CMK (cell line): Measurements from ENCODE around the gene BMERB1.
"Not testable (repeated sequence)": the region's sequence is repeated elsewhere in the genome, so short reads cannot be mapped to it uniquely, and the experiment has no call there.

Experiments
- DNase-seq: peaks from one replicate; pipeline ENCODE4 v3.0.0-alpha.2; 2010; ENCODE audit warnings: low read depth

Gene BMERB1

DNA sequence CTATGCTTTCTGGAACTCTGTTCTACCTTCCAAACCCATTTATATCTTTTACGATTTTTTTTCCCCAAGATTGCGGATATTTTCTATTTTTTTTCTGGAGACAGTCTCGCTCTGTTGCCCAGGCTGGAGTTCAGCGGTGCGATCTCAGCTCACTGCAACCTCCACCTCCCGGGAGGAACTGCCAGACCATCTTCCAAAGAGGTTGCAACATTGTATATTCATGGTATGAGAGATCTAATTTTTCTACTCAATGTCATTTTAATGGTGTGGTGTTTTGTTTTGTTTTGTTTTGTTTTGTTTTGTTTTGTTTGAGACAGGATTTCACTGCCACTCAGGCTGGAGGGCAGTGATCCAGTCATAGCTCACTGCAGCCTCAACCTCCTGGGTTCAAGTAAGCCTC lies 8.5 kb upstream of the BMERB1 start:
- no peak for DNase-seq

DNA sequence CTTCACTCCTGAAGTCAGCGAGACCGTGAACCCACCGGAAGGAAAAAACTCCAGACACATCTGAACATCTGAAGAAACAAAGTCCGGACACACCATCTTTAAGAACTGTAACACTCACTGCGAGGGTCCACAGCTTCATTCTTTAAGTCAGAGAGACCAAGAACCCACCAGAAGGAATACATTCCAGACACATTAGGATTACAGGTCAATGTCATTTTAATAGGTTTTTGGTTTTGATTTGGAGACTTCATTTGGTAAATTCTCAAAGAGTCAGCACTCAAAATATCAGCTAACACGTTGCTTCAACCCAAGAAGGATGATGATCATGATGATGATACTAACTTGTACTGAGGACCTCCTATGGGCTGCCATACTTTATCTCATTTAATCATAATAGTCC lies 7.6 kb upstream of the BMERB1 start:
- DNase-seq, result no peak

DNA sequence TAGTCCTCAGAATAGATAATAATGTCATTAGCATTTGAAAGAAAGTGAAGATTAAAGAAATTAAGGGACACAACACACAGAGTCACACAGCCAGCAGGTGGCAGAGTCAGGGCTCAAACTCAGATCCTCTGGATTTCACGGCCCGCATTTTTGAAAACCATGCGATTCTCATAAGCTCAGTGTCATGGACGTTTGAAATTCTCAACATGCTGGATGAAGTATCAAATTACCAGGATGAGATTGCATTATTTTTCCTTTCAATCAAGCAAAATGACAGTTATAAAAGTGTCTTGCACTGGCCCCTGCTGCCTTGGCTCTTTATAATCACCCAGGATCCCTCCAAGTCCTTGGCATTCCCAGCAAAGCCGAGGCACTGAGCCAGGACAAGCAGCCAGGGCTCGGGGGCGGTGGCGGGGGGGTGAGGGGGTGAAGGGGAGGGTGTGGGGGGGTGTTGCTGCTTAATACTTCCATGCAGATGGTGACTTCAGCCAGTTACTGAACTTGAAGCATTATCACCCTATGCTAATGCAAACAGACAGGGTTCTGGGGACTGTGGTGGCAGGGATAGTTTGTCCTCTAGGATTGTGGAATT lies 6.6 kb upstream of the BMERB1 start:
- DNase-seq, result no peak

DNA sequence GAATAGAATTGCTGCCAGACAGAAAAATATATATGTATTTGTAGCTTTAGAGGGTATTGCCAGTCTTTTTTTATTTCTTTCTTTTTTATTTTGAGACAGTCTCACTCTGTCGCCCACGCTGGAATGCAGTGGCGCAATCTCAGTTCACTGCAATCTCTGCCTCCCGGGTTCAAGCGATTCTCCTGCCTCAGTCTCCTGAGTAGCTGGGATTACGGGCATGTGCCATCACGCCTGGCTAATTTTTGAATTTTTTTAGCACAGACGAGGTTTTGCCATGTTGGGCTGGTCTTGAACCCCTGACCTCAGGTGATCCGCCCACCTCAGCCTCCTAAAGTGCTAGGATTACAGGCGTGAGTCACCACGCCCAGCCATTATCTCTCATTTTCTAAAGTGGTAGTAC lies 3.5 kb upstream of the BMERB1 start:
- DNase-seq, result not testable (repeated sequence)

DNA sequence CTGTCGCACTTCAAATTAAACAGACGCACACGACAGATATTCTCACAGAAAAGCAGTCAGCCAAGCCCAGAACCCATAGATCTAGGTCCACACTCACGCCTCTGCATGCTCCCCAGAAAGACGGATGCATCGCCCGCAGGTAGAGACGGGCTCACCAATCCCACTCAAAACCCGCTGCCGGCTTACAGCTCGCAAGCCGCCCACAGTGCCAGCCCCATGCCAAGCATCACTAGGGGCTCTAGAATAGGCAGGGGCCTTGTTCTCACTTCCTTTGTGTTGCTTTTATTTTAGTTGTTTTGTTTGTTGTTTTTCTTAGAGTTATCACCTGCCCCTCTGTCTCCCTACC lies 336 bp upstream of the BMERB1 start:
- no peak for DNase-seq

DNA sequence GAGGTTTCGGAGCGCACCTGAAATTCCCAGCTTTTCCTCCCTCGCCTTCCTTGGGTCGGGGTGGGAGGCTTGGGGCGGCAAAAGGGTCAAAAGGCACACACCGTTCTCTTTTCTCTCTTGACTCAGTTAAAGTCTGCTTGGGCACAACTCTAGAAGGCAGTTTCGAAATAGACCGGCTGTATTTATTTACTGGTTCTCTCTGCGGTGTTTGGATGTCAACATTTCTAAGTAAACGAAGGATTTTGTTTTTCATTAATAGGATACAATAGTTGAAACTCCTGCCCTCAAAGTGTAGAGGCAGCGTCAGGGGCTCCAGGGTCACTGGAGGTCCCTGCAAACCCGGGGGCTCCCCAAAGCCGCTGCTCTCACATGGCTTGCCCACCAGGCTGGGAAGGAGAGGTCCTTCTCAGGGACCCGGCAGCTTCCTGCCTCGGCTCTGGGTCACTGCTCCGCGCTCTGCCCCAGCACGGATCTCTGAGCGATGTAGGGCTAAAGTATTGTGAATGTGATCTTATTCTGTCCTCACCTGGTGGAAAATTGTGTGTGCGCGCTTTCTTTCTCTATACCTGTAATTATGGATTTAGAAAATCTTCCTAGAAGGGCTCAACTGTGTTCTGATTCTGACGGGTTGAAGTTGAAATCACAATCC lies 952 bp downstream of the BMERB1 start:
- no peak for DNase-seq

DNA sequence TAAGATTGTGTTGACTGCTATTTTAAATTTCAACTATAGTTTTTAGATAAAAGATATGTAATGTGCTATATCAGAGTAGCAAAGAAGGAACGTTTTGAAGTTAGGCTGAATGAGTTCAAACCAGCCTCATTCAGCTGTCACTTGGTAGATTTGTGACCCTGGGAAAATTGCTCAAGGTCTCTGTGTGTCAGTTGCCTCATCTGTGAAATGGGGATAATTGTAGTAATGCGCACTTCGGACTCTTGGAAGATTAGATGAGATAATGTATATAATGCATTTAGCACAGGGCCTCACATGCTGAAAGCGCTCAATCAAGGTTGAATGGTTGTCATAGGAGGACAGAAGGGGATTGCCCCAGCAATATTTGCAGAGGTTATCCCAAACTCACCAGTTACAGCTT lies 4.7 kb downstream of the BMERB1 start:
- DNase-seq, result no peak

DNA sequence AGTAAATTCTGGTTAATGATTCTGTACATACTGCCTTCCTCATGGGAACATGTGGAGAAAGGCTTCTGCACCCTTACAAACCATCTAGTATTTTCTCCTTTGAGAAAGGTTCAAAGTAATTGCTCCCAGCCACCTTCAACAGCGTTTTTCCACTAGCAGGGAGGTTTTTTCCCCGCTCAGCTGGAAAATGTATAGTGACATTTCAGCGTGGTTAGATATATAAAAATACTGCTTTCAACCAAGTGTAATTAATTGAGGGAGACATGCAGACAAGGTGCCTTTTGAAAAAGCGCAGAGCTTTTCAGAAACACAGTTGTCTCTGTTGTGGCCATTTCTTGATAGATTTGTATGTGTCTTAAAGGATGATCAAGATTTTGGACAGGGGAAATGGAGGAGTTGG lies 5.1 kb downstream of the BMERB1 start:
- no peak for DNase-seq

DNA sequence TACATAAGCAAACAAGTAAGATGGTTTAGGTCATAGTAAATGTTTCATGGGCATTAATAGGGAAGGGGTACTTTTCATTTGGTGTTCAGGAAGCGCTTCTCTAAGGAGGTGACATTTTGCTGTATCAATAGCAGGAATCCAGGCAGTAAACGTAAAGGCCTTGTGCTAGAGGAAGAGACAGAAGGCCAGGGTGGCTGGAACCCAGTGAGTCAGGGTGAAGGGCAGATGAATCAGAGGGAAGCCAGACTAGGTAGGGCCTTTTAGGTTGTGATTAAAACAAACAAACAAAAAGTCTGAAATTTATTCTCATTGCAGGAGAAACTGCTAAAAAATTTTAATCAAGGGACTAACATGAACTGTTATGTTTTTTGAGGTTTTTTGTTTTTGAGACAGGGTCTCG lies 6.5 kb downstream of the BMERB1 start:
- DNase-seq, result no peak

DNA sequence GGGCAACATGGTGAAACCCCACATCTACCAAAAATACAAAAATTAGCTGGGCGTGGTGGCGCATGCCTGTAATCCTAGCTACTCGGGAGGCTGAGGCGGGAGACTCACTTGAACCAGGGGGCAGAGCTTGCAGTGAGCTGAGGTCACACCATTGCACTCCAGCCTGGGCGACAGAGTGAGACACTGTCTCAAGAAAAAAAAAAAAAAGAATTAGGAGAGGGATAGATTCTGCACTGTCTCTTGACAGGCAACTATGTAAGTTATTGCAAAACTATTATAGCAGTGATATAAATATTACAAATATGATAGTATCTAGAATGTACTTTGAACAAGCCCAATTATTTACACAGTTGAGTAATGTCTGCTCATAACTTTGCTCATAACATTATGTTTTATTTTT lies 7.8 kb downstream of the BMERB1 start:
- not testable (repeated sequence) for DNase-seq

DNA sequence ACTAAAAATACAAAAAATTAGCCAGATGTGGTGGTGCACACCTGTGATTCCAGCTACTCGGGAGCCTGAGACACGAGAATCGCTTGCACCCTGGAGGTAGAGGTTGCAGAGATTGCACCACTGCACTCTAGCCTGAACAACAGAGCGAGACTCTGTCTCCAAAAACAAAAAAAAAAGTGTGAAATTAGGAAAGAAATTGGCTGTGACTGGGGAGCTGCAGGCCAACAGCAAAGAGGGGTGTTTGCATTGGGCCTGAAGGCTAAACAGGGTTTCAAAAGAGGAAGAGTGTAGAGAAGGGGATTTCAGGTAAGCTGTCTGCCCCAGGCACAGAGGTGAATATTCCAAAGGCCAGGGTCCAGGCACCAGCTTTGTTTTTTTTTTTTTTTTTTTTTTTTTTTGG lies 9.4 kb downstream of the BMERB1 start:
- DNase-seq, result no peak

DNA sequence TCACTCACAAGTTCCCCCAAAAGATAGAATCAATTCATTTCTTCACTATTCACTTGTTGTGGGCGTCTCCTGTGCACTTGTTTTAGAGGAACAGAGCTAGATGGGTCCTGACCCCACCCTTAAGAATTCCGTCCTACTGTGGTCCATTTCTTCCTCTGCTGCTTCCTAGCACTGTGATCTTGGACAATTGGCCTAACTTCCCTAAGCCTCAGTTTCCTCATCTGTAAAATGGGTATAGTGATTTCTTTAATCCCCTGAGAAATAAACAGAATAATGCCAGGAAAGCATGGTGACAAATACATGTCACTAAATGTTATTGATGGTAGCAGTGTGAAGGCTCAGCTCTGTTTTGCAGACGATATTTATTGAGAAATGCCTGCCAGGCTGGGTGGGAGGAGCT lies 9.9 kb downstream of the BMERB1 start:
- DNase-seq, result no peak

DNA sequence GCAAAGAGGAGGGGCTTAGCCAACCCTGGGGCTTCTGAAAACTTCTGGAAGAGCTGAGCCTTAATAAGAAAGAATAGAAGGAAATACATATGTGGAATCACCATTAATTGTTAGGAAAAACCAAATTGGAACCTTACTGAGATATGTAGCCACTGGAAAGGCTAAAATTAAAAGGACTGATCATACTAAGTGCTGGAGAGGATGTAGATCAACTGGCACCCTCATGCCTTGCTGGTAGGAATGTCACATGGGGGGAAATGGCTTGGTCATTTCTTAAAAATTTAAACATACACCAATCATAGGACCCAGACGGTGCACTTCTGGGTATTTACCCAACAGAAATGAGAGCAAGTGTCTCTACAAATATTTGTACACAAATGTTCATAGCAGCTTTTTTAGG lies 11.1 kb downstream of the BMERB1 start:
- DNase-seq, result no peak

DNA sequence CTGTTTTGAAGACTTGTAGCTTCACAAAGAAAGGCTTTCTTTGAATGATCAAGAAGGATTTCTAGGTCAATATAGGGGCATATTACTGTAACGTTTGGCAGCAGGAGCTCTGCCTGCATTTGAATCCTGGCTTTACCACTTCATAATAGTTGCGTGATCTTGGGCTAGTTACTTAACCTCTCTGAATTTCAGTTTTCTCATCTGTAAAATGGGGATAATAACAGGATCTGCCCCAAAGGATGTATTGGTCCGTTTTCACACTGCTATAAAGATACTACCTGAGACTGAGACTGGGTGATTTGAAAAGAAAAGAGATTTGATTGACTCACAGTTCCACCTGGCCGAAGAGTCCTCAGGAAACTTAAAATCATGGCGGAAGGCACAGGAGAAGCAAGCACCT lies 12.5 kb downstream of the BMERB1 start:
- DNase-seq, result no peak

DNA sequence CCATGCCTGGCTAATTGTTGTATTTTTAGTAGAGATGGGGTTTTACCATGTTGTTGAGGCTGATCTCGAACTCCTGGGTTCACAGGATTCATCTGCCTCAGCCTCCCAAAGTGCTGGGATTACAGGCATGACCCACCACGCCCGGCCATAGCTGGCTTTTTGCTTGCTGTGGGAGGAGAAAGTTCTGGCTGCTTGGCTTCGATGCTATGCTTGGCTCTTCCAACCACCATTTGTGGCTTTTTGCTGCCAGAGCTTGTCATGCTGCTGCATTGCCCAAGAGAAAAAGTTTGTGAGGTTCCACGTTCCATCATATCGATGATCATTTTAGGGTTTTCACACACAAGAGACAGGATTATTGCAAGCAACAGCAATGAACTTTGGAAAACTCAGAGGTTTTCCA lies 16.2 kb downstream of the BMERB1 start:
- no peak for DNase-seq

DNA sequence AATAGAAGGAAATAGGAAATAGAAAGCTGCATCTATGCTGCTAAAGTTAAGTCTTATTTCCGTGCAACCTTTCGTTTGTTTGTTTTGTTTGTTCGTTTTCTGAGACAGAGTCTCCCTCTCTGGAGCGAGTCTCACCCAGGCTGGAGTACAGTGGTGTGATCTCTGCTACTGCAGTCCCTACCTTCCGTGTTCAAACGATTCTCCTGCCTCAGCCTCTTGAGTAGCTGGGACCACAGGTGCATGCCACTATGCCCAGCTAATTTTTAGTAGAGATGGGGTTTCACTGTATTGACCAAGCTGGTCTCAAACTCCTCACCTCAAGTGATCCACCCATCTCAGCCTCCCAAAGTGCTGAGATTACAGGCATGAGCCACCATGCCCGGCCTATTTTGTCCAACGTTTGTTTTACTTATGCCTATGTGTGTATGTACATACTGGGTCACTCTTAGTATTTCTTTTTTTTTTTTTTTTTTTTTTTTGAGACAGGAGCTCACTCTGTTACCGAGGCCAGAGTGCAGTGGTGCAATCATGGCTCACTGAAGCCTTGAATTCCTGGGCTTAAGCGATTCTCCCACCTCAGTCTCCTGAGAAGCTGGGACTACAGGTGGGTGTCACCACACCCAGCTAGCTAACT lies 16.8 kb downstream of the BMERB1 start:
- no peak for DNase-seq

DNA sequence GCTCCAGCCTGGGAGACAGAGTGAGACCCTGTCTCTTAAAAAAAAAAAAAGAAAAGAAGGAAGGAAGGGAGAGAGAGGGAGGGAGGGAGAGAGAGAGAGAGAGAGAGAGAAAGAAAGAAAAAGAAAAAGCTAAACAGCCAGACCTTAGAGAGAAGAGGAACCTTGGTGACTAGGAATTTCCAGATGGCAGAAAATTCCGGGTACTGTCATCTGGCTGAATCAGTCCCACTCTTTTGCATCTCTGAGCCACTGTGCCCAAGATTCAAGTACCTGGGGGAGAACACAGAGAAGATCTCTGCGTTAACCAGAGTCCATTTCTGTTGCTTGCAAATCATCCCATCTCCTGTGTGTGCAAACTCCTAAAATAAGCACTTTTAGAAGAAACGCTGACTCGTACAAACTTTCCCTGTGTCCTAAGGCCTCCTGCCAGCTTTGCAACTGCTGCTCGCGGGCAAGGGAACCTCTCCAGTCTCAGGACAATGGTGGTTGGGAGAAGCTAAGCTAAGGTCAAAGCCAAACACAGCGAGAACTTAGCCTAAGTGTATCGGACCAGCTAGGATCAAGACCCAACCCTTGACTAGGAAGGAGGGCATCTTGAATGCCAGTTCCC lies 18.0 kb downstream of the BMERB1 start:
- no peak for DNase-seq

DNA sequence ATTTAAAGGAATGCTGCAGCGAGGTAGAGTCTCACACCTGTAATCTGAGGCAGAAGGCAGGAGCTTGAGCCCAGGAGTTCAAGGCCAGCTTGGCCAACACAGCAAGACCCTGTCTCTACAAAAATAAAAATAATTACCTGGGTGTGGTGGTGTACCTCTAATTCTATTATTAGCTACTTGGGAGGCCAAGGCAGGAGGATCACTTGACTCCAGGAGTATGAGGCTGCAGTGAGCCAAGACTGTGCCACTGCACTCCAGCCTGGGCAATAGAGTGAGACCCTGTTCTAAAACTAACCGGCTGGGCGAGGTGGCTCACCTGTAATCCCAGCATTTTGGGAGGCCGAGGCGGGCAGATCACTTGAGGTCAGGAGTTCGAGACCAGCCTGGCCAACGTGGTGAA lies 18.9 kb downstream of the BMERB1 start:
- not testable (repeated sequence) for DNase-seq

DNA sequence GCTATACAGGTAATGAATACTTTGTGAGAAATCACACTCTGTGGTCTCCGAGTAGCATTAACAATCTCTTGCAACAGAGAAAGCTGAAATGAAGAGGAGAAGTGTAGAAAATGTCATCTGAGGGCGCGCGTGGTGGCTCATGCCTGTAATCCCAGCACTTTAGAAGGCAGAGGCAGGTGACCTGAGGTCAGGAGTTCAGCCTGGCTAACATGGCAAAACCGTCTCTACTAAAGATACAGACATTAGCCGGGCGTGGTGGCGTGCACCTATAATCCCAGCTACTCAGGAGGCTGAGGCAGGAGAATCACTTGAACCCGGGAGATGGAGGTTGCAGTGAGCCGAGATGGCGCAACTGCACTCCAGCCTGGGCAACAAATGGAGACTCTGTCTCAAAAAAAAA lies 20.5 kb downstream of the BMERB1 start:
- not testable (repeated sequence) for DNase-seq

DNA sequence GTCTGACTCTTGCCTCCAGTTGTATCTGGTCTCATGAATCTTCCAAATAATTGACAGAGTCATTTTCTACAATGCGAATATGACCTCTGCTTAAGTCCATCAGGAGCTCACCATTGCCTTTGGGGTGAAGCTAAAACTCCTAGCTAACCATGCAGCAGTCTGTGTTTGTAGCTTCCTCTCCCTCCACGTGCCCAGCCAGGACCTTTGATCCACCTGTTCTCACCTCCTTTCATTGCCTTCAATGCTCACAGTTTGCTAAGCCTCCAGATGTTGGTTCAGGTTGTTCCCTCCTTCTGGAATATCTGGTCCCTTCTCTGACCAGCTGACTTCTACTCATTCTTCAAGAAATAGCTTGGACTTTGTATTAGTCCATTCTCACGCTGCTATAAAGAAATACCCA lies 23.0 kb downstream of the BMERB1 start:
- no peak for DNase-seq

DNA sequence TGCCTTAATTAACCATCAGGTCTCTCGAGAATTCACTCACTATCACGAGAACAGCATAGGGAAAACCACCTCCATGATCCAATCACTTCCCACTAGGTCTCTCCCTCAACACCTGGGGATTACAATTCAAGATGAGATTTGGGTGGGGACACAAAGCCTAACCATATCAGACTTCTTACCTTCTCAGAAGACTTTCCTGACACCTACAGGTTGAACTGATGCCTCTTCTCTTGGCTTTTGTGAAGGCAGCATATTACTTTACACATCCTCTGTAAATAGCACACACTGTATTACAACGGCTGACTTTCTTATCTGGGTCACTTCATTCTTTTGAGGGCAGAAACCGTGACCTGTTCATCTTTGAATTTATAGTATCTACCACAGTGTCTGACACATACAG lies 23.6 kb downstream of the BMERB1 start:
- no peak for DNase-seq

DNA sequence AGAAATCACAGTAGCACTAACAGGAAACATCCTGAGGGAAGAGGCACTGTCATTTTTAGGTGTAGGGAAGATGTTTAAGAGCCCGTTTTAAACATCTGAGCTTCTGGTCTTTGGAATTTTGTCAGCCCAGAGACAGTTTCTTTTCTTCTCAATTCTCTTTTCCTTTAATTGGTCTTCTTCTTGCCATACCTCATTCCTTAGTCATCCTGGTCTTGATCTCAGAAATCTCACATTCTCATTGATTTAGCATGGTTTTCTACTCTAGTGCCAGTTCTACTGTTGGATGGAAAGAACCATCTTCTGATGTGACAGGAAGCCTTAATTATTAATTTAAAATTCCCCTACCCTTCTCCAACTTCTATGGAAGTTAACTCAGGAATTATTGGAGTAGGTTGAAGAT lies 25.4 kb downstream of the BMERB1 start:
- no peak for DNase-seq

DNA sequence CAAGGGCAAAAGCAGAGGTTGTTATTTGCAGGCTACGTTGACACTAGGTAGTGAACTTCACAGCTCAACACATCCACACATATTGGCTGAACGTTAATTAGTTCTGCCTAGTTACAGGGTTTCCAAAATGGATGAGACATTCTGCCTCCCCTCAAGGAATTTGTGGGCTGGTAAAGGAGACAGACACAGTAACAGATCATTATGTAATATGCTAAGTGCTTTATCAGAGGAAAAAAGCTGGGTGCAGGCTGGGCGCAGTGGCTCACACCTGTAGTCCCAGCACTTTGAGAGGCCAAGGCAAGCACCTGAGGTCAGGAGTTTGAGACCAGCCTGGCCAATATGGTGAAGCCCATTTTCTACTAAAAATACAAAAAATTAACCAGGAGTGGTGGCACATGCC lies 26.2 kb downstream of the BMERB1 start:
- DNase-seq, result no peak

DNA sequence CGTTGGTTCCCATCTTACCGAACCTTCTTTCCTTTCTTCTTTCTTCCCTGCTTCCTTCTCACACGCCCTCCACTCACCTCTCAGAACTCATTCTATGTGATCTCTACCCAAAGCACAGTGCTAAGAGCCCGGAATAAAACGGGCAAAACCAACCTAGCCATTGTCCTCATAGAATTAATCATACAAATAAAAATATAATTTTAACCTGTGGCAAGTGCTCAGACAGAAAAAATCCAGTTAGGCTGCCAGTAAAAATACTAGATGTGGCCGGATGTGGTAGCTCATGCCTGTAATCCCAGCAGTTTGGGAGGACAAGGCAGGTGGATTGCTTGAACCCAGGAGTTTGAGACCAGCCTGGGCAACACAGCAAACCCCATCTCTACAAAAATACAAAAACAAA lies 27.0 kb downstream of the BMERB1 start:
- no peak for DNase-seq
